KOPT-K1 (cell line): ENCODE results near the gene SELPLG.

Source experiments
- H3K27ac ChIP-seq: fragments of 200-600 bp; sonication (generic); 2 replicates; pipeline ENCODE4 v1.5.1; 2016; ENCODE audit warnings: antibody characterized with exemption, mild to moderate bottlenecking, low read depth, low read length; ENCODE audit not compliant: poor library complexity, severe bottlenecking
- H3K36me3 ChIP-seq: fragments of 200-600 bp; sonication (generic); 2 replicates; pipeline ENCODE4 v1.5.1; 2017; ENCODE audit warnings: antibody characterized with exemption, mild to moderate bottlenecking, low read length, moderate library complexity; ENCODE audit not compliant: insufficient read depth
- H3K9me3 ChIP-seq: fragments of 200-600 bp; sonication (generic); 2 replicates; pipeline ENCODE4 v1.5.1; 2017; ENCODE audit warnings: antibody characterized with exemption, low read length, mild to moderate bottlenecking; ENCODE audit not compliant: insufficient read depth, poor library complexity, severe bottlenecking

SELPLG gene

GRCh38 chr12:108633534-108634248, at the start of gene SELPLG:
Gene SELPLG, minus strand, starts transcription at chr12:108633894. Its CDS starts 9,587 bp downstream, at chr12:108624307.
- Histone ChIP-seq H3K9me3 (no peaks in the 10 kb centered on the region), H3K36me3 (no peaks in the 10 kb centered on the region), H3K27ac (peak within 1 kb of the TSS; percentile 99)

GRCh38 chr12:108681317-108681716, 47.6 kb upstream of the SELPLG start:
- H3K27ac ChIP-seq = no peak overlapping the region
- peaks cover 5% of the 10 kb centered on the region; the same call in 1 of the 2 replicates for H3K36me3 ChIP-seq

GRCh38 chr12:108679106-108679681, 45.5 kb upstream of the SELPLG start:
- no peak overlapping the region for H3K27ac ChIP-seq
- H3K9me3 ChIP-seq = no peaks in the 10 kb centered on the region
- peaks cover 5% of the 10 kb centered on the region; the same call in 1 of the 2 replicates for H3K36me3 ChIP-seq

More at GRCh38 chr12:108681317-108681716, 47.6 kb upstream of the SELPLG start:
- no peaks in the 10 kb centered on the region for H3K9me3 ChIP-seq

- H3K9me3 ChIP-seq = no peaks in the 10 kb centered on the region
- H3K36me3 ChIP-seq = peaks cover 5% of the 10 kb centered on the region; the same call in 1 of the 2 replicates
- H3K27ac ChIP-seq = no peak overlapping the region
Observed at GRCh38 chr12:108678104-108678730, 44.5 kb upstream of the SELPLG start.

- H3K27ac ChIP-seq = no peak overlapping the region
- H3K36me3 ChIP-seq = peaks cover 5% of the 10 kb centered on the region; the same call in 1 of the 2 replicates
Observed at GRCh38 chr12:108677381-108677780, 43.7 kb upstream of the SELPLG start.

GRCh38 chr12:108676707-108677106, 43.0 kb upstream of the SELPLG start:
- peaks cover 5% of the 10 kb centered on the region; the same call in 1 of the 2 replicates for H3K36me3 ChIP-seq

More at GRCh38 chr12:108677381-108677780, 43.7 kb upstream of the SELPLG start:
- H3K9me3 ChIP-seq = no peaks in the 10 kb centered on the region

GRCh38 chr12:108675792-108676191, 42.1 kb upstream of the SELPLG start:
- Histone ChIP-seq H3K36me3 (peaks cover 5% of the 10 kb centered on the region; the same call in 1 of the 2 replicates), H3K27ac (no peak overlapping the region), H3K9me3 (no peaks in the 10 kb centered on the region)

More at GRCh38 chr12:108676707-108677106, 43.0 kb upstream of the SELPLG start:
- Histone ChIP-seq H3K9me3 (no peaks in the 10 kb centered on the region), H3K27ac (no peak overlapping the region)

- Histone ChIP-seq H3K27ac (no peak overlapping the region), H3K36me3 (no peaks in the 10 kb centered on the region), H3K9me3 (no peaks in the 10 kb centered on the region)
Observed at GRCh38 chr12:108672054-108672453, 38.4 kb upstream of the SELPLG start.

GRCh38 chr12:108671110-108671509, 37.4 kb upstream of the SELPLG start:
- Histone ChIP-seq H3K27ac (no peak overlapping the region), H3K9me3 (no peaks in the 10 kb centered on the region), H3K36me3 (no peaks in the 10 kb centered on the region)

GRCh38 chr12:108670066-108670631, 36.5 kb upstream of the SELPLG start:
- no peak overlapping the region for H3K27ac ChIP-seq

GRCh38 chr12:108668542-108668941, 34.8 kb upstream of the SELPLG start:
- no peaks in the 10 kb centered on the region for H3K36me3 ChIP-seq
- H3K27ac ChIP-seq = no peak overlapping the region
- H3K9me3 ChIP-seq = no peaks in the 10 kb centered on the region

More at GRCh38 chr12:108670066-108670631, 36.5 kb upstream of the SELPLG start:
- no peaks in the 10 kb centered on the region for H3K9me3 ChIP-seq
- H3K36me3 ChIP-seq = no peaks in the 10 kb centered on the region

- Histone ChIP-seq H3K27ac (no peak overlapping the region), H3K36me3 (no peaks in the 10 kb centered on the region)
Observed at GRCh38 chr12:108668063-108668462, 34.4 kb upstream of the SELPLG start.

GRCh38 chr12:108667349-108667748, 33.7 kb upstream of the SELPLG start:
- Histone ChIP-seq H3K27ac (no peak overlapping the region), H3K9me3 (no peaks in the 10 kb centered on the region), H3K36me3 (no peaks in the 10 kb centered on the region)

More at GRCh38 chr12:108668063-108668462, 34.4 kb upstream of the SELPLG start:
- no peaks in the 10 kb centered on the region for H3K9me3 ChIP-seq

- Histone ChIP-seq H3K9me3 (no peaks in the 10 kb centered on the region), H3K27ac (no peak overlapping the region), H3K36me3 (no peaks in the 10 kb centered on the region)
Observed at GRCh38 chr12:108666401-108666881, 32.7 kb upstream of the SELPLG start.
